ENCODE data around the gene EDNRA. TPM values are rescaled to one million over a fixed set of nuclear protein-coding genes. Genes with fewer than 3 reads are reported as not detected.

Gene EDNRA
- total and polyA plus RNA-seq, 9 of the 15 experiments (the other 6 are each of a cell fraction or from before 2014, with no cell fraction given) = not detected

- TF ChIP-seq FOXP4 (CRISPR knock-in tag; IDR thresholded peaks at IDR 0.05; ENCODE audit: borderline replicate concordance) (no peak), HES1 (IDR thresholded peaks at IDR 0.05; ENCODE audit: low read depth) (no peak), E2F4 (CRISPR knock-in tag; IDR thresholded peaks at IDR 0.05; ENCODE audit: low read depth) (no peak), MIER1 (IDR thresholded peaks at IDR 0.05; ENCODE audit: low read depth) (no peak), ZBTB49 (CRISPR knock-in tag; IDR thresholded peaks at IDR 0.05; ENCODE audit: borderline replicate concordance) (no peak)
Observed at GRCh38 chr4:147513952-147514351, 33.1 kb downstream of the EDNRA start (continued).
